ENCODE data around the gene GMEB2. TPM values are rescaled to one million over a fixed set of nuclear protein-coding genes. Genes with fewer than 3 reads are reported as not detected.

Gene GMEB2
- total and polyA plus RNA-seq, 11 donors = 4.3 to 10.0 (median 6.1) TPM

DNA sequence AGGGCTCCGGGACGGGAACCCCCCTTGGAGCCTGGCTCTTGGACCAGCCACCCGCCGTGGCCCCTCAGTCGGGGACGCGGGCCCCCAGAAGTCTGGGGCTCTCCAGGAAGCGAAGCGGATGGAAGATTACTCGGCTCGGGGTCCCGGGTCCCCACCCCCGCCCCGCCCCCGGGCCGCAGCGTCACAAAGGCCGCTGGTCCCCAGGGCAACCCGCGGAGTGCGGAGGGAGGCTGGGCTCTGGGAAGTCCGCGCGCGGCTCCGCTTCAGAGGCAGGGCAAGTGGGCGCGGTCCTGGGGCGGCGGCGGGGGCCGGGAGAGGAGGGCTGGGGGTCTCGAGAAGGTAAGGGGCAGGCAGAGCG is 73.0 kb downstream of the GMEB2 start, which contains the start of gene FNDC11:
FNDC11 (plus strand) TSS at position 227 of the 358 bp plus-strand sequence. CDS start 1,505 bp downstream, outside the sequence.
- peak within 1 kb of the TSS; percentile 32 to 68 (median 60) for H3K4me3 ChIP-seq
- WGBS, 4 donors = 3 to 5% (median 4%) methylated on average over 16 to 34 of the region's 34 CpGs
- peaks cover 0 to 9% (median under 1%) of the 10 kb centered on the region in 9 donors for H3K27me3 ChIP-seq
- intact Hi-C loops (cut with DNase I) = no loop called here
- H3K4me1 ChIP-seq = peaks cover 0 to 21% (median 8%) of the 10 kb centered on the region in 12 donors
- peaks cover 0 to 11% (median 8%) of the 10 kb centered on the region in 9 donors for H3K36me3 ChIP-seq
- DNase-seq = peak in 3 of 5 donors; percentile 50 to 64 (median 58)
- peak within 1 kb of the TSS in 5 of 12 donors; percentile 1 to 65 (median 49) for H3K27ac ChIP-seq
- no peak for TF ChIP-seq POLR2A (IDR thresholded peaks at IDR 0.05)
- TF ChIP-seq, protein P1, sequence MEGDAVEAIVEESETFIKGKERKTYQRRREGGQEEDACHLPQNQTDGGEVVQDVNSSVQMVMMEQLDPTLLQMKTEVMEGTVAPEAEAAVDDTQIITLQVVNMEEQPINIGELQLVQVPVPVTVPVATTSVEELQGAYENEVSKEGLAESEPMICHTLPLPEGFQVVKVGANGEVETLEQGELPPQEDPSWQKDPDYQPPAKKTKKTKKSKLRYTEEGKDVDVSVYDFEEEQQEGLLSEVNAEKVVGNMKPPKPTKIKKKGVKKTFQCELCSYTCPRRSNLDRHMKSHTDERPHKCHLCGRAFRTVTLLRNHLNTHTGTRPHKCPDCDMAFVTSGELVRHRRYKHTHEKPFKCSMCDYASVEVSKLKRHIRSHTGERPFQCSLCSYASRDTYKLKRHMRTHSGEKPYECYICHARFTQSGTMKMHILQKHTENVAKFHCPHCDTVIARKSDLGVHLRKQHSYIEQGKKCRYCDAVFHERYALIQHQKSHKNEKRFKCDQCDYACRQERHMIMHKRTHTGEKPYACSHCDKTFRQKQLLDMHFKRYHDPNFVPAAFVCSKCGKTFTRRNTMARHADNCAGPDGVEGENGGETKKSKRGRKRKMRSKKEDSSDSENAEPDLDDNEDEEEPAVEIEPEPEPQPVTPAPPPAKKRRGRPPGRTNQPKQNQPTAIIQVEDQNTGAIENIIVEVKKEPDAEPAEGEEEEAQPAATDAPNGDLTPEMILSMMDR (IDR thresholded peaks at IDR 0.05) = no peak
- no peaks in the 10 kb centered on the region for H3K9me3 ChIP-seq
- peak in 3 of 4 donors; percentile 20 to 56 (median 49) for ATAC-seq

DNA sequence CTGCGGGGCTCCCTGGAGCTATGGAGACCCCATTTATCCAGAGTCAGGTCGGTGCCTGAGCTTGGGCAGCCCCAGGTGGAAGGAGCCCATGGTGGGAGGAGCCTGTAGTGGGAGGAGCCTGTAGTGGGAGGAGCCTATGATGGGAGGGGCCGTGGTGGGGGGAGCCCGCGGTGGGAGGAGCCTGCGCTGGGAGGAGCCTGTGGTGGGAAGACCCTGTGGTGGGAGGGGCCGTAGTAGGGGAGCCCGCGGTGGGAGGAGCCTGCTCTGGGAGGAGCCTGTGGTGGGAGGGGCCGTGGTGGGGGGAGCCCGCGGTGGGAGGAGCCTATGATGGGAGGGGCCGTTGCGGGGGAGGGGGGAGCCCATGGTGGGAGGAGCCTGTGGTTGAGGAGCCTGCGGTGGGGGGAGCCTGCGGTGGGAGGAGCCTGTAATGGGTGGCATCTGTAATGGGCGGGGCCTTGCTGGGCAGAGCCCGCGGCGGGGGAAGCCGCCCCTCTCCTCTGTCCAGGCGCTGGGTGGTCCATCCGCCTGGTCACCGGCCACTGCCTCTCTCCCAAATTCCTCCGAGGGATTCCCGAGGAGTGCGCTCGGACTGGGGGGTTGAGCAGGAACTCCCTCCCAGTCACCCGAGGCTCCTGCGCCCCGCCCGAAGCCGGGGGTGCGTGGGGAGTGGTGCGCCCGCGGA is 73.5 kb downstream of the GMEB2 start:
- ATAC-seq = peak; percentile 72 to 82 (median 80)
- intact Hi-C loops (cut with DNase I) = no loop called here
- TF ChIP-seq, protein P1 (IDR thresholded peaks at IDR 0.05) = no peak
- peak in 1 of 2 donors; percentile 30 for TF ChIP-seq POLR2A (IDR thresholded peaks at IDR 0.05)
- peaks cover 0 to 21% (median 8%) of the 10 kb centered on the region in 12 donors for H3K4me1 ChIP-seq
- 3 to 8% (median 4%) methylated on average over 22 to 37 of the region's 37 CpGs for WGBS, 4 donors
- H3K9me3 ChIP-seq = no peaks in the 10 kb centered on the region
- DNase-seq = peak; percentile 78 to 92 (median 84)
- H3K27me3 ChIP-seq = peaks cover 0 to 12% (median 3%) of the 10 kb centered on the region in 9 donors
- H3K27ac ChIP-seq = peak overlapping the region in 5 of 12 donors; percentile 1 to 65 (median 49)
- H3K4me3 ChIP-seq = peak overlapping the region; percentile 32 to 68 (median 60)
- H3K36me3 ChIP-seq = peaks cover 0 to 5% (median 3%) of the 10 kb centered on the region in 9 donors

DNA sequence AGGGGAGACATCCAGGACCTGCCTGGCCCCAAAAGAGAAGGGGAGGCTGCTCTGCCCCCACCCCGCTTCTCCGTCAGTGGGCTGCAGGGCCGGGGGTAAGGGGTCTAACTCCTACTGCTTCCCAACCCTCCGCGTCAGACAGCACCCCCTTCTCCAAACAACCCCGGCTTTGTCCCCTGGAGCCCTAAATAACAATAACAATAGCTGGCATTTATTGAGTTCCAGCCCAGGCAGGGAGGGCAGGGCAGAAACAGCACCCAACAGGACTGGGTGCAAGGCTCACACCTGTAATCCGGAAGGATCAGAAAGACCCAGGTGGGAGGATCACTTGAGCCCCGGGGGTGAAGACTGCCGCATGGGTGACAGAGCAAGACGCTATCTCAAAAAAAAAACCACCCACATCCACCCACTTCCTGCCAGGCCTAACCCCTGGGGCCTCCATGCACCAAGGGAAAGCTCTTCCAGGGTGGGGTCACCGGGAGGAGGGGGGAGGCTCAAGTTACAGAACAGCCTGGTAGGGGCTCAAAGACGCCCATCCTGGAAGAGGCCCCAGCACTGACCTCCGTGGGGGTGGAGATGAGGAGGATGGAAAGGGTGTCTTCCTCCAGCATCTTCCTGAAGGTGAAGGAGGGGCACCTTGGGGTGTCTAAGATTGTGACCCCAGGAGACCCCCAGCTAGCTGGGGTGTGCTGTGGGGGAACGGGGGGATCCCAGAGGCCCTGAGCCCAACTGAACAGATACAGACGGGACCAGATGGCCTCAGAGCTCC is 74.2 kb downstream of the GMEB2 start:
- H3K9me3 ChIP-seq = no peaks in the 10 kb centered on the region
- no peak overlapping the region for H3K4me3 ChIP-seq
- H3K36me3 ChIP-seq = no peaks in the 10 kb centered on the region
- intact Hi-C loops (cut with DNase I) = no loop called here
- H3K4me1 ChIP-seq = peaks cover 0 to 21% (median 8%) of the 10 kb centered on the region in 12 donors
- peaks cover 0 to 19% (median 10%) of the 10 kb centered on the region in 9 donors for H3K27me3 ChIP-seq
- TF ChIP-seq, protein P1 (IDR thresholded peaks at IDR 0.05) = no peak
- DNase-seq (no peak), ATAC-seq (no peak)
- WGBS, 4 donors = 39 to 66% (median 42%) methylated on average over 13 to 15 of the region's 15 CpGs
- H3K27ac ChIP-seq = peak overlapping the region in 1 of 12 donors; percentile 42

DNA sequence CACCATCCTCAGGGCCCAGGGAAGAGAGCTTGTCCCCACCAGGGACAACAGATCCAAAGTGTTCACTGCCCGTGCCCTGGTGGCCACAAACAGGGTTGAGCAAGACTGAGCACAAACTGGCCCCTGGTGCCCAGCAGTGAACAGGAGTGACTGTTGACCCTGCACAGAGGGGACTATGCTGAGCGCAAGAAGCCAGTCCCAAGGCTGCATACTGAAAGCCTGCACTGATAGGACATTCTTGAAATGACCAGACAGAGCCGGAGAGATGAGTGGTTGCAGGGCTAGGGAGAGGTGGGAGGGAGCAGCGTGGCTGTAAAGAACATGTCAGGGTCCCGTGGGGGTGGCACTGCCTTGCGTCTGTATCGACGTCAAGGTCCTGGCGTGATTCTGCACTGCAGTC is 75.8 kb downstream of the GMEB2 start:
- H3K36me3 ChIP-seq = no peaks in the 10 kb centered on the region
- TF ChIP-seq POLR2A (IDR thresholded peaks at IDR 0.05) = no peak
- TF ChIP-seq, protein P1 (IDR thresholded peaks at IDR 0.05) = no peak
- H3K27me3 ChIP-seq = peaks cover 0 to 28% (median 17%) of the 10 kb centered on the region in 9 donors
- no peak overlapping the region for H3K4me3 ChIP-seq
- H3K4me1 ChIP-seq = peaks cover 0 to 21% (median 8%) of the 10 kb centered on the region in 12 donors
- ATAC-seq (no peak), DNase-seq (no peak)
- no peak overlapping the region for H3K27ac ChIP-seq
- 30 to 44% (median 33%) methylated on average over 8 to 9 of the region's 9 CpGs for WGBS, 4 donors
- no peaks in the 10 kb centered on the region for H3K9me3 ChIP-seq
- intact Hi-C loops (cut with DNase I) = no loop called here
